ENCODE results near the gene NR1H2.

NR1H2 gene

DNA sequence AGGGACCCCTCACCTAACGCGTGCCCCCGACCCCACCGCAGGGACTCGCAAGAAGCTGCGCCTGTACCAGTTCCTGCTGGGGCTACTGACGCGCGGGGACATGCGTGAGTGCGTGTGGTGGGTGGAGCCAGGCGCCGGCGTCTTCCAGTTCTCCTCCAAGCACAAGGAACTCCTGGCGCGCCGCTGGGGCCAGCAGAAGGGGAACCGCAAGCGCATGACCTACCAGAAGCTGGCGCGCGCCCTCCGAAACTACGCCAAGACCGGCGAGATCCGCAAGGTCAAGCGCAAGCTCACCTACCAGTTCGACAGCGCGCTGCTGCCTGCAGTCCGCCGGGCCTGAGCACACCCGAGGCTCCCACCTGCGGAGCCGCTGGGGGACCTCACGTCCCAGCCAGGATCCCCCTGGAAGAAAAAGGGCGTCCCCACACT, 51.8 kb downstream of the NR1H2 start:
- DNase-seq, result no peak

- no peak for DNase-seq
These were observed 52.7 kb downstream of the NR1H2 start for GRCh38 chr19:50428772-50429463.

GRCh38 chr19:50430888-50431342, 54.7 kb downstream of the NR1H2 start:
- DNase-seq, result no peak

GRCh38 chr19:50431343-50432220, 55.3 kb downstream of the NR1H2 start:
- DNase-seq, result peak; percentile 29

- DNase-seq, result no peak
These were observed 56.2 kb downstream of the NR1H2 start, which contains the start of gene MYBPC2 for GRCh38 chr19:50432221-50433028. Gene MYBPC2, plus strand, starts transcription at chr19:50432892. Its CDS starts 62 bp downstream, at chr19:50432954.
